Gastrocnemius medialis (tissue), 4 donors: ENCODE results near the gene COLEC12. TPM values are rescaled to one million over a fixed set of nuclear protein-coding genes. Genes with fewer than 3 reads are reported as not detected.

Experiments
- ATAC-seq, 2 donors: fragments of 150-250 bp; one replicate each; pipeline ENCODE4 v1.9.1; 2016
- DNase-seq, 2 donors: peaks; one replicate each; pipeline ENCODE4 v3.0.0-alpha.2; 2019
- H3K27ac ChIP-seq, 4 donors: fragments of 200-600 bp; sonication (generic); 1 replicate in 1 of 4; 2 replicates in 3 of 4; pipeline ENCODE4 v1.5.1; 2016 to 2018; ENCODE audit warnings: mild to moderate bottlenecking in 2 of 4, moderate library complexity in 1 of 4
- H3K27me3 ChIP-seq, 3 donors: fragments of 200-600 bp; sonication (generic) in 2 of 3; 1 replicate in 1 of 3; 2 replicates in 2 of 3; pipeline versions ENCODE4 v1.5.1 to v1.6.0; 2016 to 2019; ENCODE audit warnings: mild to moderate bottlenecking in 1 of 3, moderate library complexity in 1 of 3
- H3K36me3 ChIP-seq, 2 donors: fragments of 200-600 bp; sonication (generic) in 1 of 2; one replicate each; pipeline ENCODE4 v1.5.1; 2017 to 2018
- H3K4me1 ChIP-seq, 2 donors: fragments of 200-600 bp; sonication (generic) in 1 of 2; one replicate each; pipeline ENCODE4 v1.5.1; 2016 to 2017; ENCODE audit warnings: mild to moderate bottlenecking in 2 of 2
- H3K4me3 ChIP-seq, 4 donors: fragments of 200-600 bp; sonication (generic) in 3 of 4; 1 replicate in 1 of 4; 2 replicates in 3 of 4; pipeline ENCODE4 v1.5.1; 2016 to 2019; ENCODE audit warnings: mild to moderate bottlenecking in 2 of 4
- H3K9me3 ChIP-seq, 3 donors: fragments of 200-600 bp; sonication (generic) in 2 of 3; 1 replicate in 1 of 3; 2 replicates in 2 of 3; pipeline ENCODE4 v1.5.1; 2016 to 2019
- CTCF ChIP-seq, 5 experiments: fragments of 450-650 bp in 3 of 5; fragments of 200-600 bp in 2 of 5; sonication (generic) in 2 of 5; IDR thresholded peaks in 4 of 5; conservative IDR thresholded peaks in 1 of 5; 1 replicate in 4 of 5; 2 replicates in 1 of 5; pipeline ENCODE4 v1.5.1; 2016 to 2019; ENCODE audit warnings: antibody characterized with exemption in 5 of 5, mild to moderate bottlenecking in 3 of 5, moderate library complexity in 3 of 5
- POLR2A ChIP-seq, 2 donors: fragments of 450-650 bp; IDR thresholded peaks; one replicate each; pipeline ENCODE4 v1.6.1; 2017; ENCODE audit warnings: antibody characterized with exemption in 2 of 2, mild to moderate bottlenecking in 2 of 2, moderate library complexity in 2 of 2
- in situ Hi-C, 4 donors: fragments of 200-750 bp; cut with MboI; loops; one replicate each; pipeline versions ENCODE4 v1.15.0 to v1.8.0; 2017; ENCODE audit warnings: low sequenced_read_pairs in 4 of 4
- intact Hi-C: fragments of 100-400 bp; cut with DNase I; formaldehyde crosslinking; loops from one replicate; pipeline ENCODE4 v1.15.1; 2023; ENCODE audit warnings: low total_unique reads
- total RNA-seq, 4 donors: library from RNA; depleted of rRNA; stranded (reverse); fragments of >200 nt; gene quantifications; one replicate each; pipeline versions ENCODE4 v1.1.0 to v1.2.3, GENCODE V29; 2016

COLEC12 gene
- total RNA-seq, 4 donors from 2014 or later, result 0.97 to 6.1 (median 5.1) TPM

- Histone ChIP-seq H3K27ac (peak overlapping the region; percentile 3 to 55 (median 38)), H3K9me3 (no peaks in the 10 kb centered on the region), H3K27me3 (no peaks in the 10 kb centered on the region), H3K36me3 (no peaks in the 10 kb centered on the region), H3K4me3 (no peak overlapping the region), H3K4me1 (no peaks in the 10 kb centered on the region)
- intact Hi-C loops (no loop called here), in situ Hi-C loops (no loop called here)
- TF ChIP-seq POLR2A (IDR thresholded peaks at IDR 0.05) (no peak), CTCF (IDR thresholded peaks at IDR 0.05 in 4 of 5, conservative IDR thresholded peaks at IDR 0.05 in 1 of 5) (no peak)
- ATAC-seq, result peak; percentile 63 to 68
- DNase-seq, result peak; percentile 15 to 67
Measured at GRCh38 chr18:361941-362310, 138.6 kb downstream of the COLEC12 start.

- TF ChIP-seq CTCF (IDR thresholded peaks at IDR 0.05 in 4 of 5, conservative IDR thresholded peaks at IDR 0.05 in 1 of 5) (no peak), POLR2A (IDR thresholded peaks at IDR 0.05) (no peak)
- intact Hi-C loops (no loop called here), in situ Hi-C loops (no loop called here)
- Histone ChIP-seq H3K27me3 (no peaks in the 10 kb centered on the region), H3K4me3 (no peak overlapping the region), H3K36me3 (no peaks in the 10 kb centered on the region), H3K9me3 (no peaks in the 10 kb centered on the region), H3K27ac (no peak overlapping the region), H3K4me1 (no peaks in the 10 kb centered on the region)
- ATAC-seq (no peak), DNase-seq (no peak)
Measured at GRCh38 chr18:361100-361732, 139.3 kb downstream of the COLEC12 start.

- no peaks in the 10 kb centered on the region for H3K27me3 ChIP-seq
- no peaks in the 10 kb centered on the region for H3K4me1 ChIP-seq
- TF ChIP-seq CTCF (IDR thresholded peaks at IDR 0.05 in 4 of 5, conservative IDR thresholded peaks at IDR 0.05 in 1 of 5), result no peak
- TF ChIP-seq POLR2A (IDR thresholded peaks at IDR 0.05), result no peak
- no peak for DNase-seq
- no peak for ATAC-seq
- intact Hi-C loops, result no loop called here
- in situ Hi-C loops, result no loop called here
- H3K36me3 ChIP-seq, result no peaks in the 10 kb centered on the region
- no peak overlapping the region for H3K4me3 ChIP-seq
- no peaks in the 10 kb centered on the region for H3K9me3 ChIP-seq
- H3K27ac ChIP-seq, result no peak overlapping the region
Measured at GRCh38 chr18:360676-361075, 139.8 kb downstream of the COLEC12 start.

GRCh38 chr18:356778-357177 lies 143.7 kb downstream of the COLEC12 start:
- no peaks in the 10 kb centered on the region for H3K4me1 ChIP-seq
- no peaks in the 10 kb centered on the region for H3K9me3 ChIP-seq
- no peak for TF ChIP-seq POLR2A (IDR thresholded peaks at IDR 0.05)
- no peak for TF ChIP-seq CTCF (IDR thresholded peaks at IDR 0.05 in 4 of 5, conservative IDR thresholded peaks at IDR 0.05 in 1 of 5)
- H3K27me3 ChIP-seq, result no peaks in the 10 kb centered on the region
- DNase-seq, result no peak
- H3K27ac ChIP-seq, result no peak overlapping the region
- ATAC-seq, result no peak
- intact Hi-C loops (no loop called here), in situ Hi-C loops (no loop called here)
- H3K4me3 ChIP-seq, result no peak overlapping the region
- no peaks in the 10 kb centered on the region for H3K36me3 ChIP-seq

- H3K4me1 ChIP-seq, result no peaks in the 10 kb centered on the region
- no peak overlapping the region for H3K27ac ChIP-seq
- intact Hi-C loops, result no loop called here
- TF ChIP-seq CTCF (IDR thresholded peaks at IDR 0.05 in 4 of 5, conservative IDR thresholded peaks at IDR 0.05 in 1 of 5), result no peak
- TF ChIP-seq POLR2A (IDR thresholded peaks at IDR 0.05), result no peak
- no peak for ATAC-seq
- in situ Hi-C loops, result no loop called here
- DNase-seq, result no peak
- no peaks in the 10 kb centered on the region for H3K36me3 ChIP-seq
- no peaks in the 10 kb centered on the region for H3K9me3 ChIP-seq
- no peak overlapping the region for H3K4me3 ChIP-seq
- H3K27me3 ChIP-seq, result no peaks in the 10 kb centered on the region
Measured at GRCh38 chr18:355678-356077, 144.8 kb downstream of the COLEC12 start.
